Measurements from ENCODE around the gene HOXD11. TPM values are rescaled to one million over a fixed set of nuclear protein-coding genes. Genes with fewer than 3 reads are reported as not detected.

Gene HOXD11
- total and polyA plus RNA-seq, 2 of the 13 experiments (the other 11 are each of a cell fraction or from before 2014, with no cell fraction given) = not detected

GRCh38 chr2:176135035-176135440, 28.0 kb downstream of the HOXD11 start:
- BruUV-seq (replicated peaks) = no TSS peak
- Histone ChIP-seq H3K9ac (ENCODE audit: insufficient read depth, low read depth, low read length) (no peak overlapping the region), H3K4me1 (ENCODE audit: insufficient read depth, low read length) (0 out of 2 replicates have a peak, but pooled peaks cover 4% of the 10 kb centered on the region), H3K27ac (ENCODE audit: extremely low read length, insufficient read depth, low read length) (no peak overlapping the region), H2AFZ (ENCODE audit: low read length) (no peak overlapping the region), H3K4me2 (ENCODE audit: low read depth, low read length) (no peak overlapping the region), H3K27me3 (ENCODE audit: control insufficient read depth in 1 of 2, insufficient read depth in 2 of 2, low read length in 2 of 2) (peaks cover 9 to 90% of the 10 kb centered on the region in 2 experiments; a peak in 4 of 5 replicates), H4K20me1 (ENCODE audit: insufficient read depth, low read length) (no peaks in the 10 kb centered on the region), H3K4me3 (replicated peaks in 1 of 3; ENCODE audit: insufficient read depth in 1 of 3, low read depth in 2 of 3, low read length in 3 of 3) (no peak overlapping the region), H3K79me2 (ENCODE audit: insufficient read depth, low read length) (no peaks in the 10 kb centered on the region), H3K36me3 (replicated peaks in 1 of 2; ENCODE audit: control insufficient read depth in 1 of 2, insufficient read depth in 2 of 2, low read length in 2 of 2) (no peaks in the 10 kb centered on the region), H3K9me3 (ENCODE audit: low read length) (no peaks in the 10 kb centered on the region)
- DNase-seq (ENCODE audit: low spot score) (peak; percentile 23), ATAC-seq (peak; percentile 45), FAIRE-seq (no peak)
- CTCF ChIA-PET (ENCODE audit: low intra/inter-chr PET ratio, low total read pairs) = no interaction called here
- POLR2A ChIA-PET = no interaction called here
- in situ Hi-C loops (cut with HindIII; ENCODE audit: extremely low pct_ligation_motif_present, low pct_unique_long_range_greater_than_20kb) = no loop called here
- no peak for TF ChIP-seq IKZF1 (IDR thresholded peaks at IDR 0.05)
- peak; percentile 66 for TF ChIP-seq STAG1 (CRISPR knock-in tag; IDR thresholded peaks at IDR 0.05)
- TF ChIP-seq SIN3A (IDR thresholded peaks at IDR 0.05; ENCODE audit: borderline replicate concordance, low read depth, low read length) = no peak
- no peak for TF ChIP-seq ZNF839 (CRISPR knock-in tag; IDR thresholded peaks at IDR 0.05; ENCODE audit: borderline replicate concordance)
- TF ChIP-seq SMAD3 (CRISPR knock-in tag; IDR thresholded peaks at IDR 0.05) = no peak
- TF ChIP-seq ZNF232 (CRISPR knock-in tag; IDR thresholded peaks at IDR 0.05; ENCODE audit: borderline replicate concordance) = no peak
- peak; percentile 16; the same call in 1 of the 2 replicates for TF ChIP-seq RAD21 (CRISPR knock-in tag; IDR thresholded peaks at IDR 0.05)
- TF ChIP-seq E2F5 (CRISPR knock-in tag; conservative IDR thresholded peaks at IDR 0.05) = no peak
- no peak for TF ChIP-seq FOSL1 (CRISPR knock-in tag; IDR thresholded peaks at IDR 0.05; ENCODE audit: borderline replicate concordance)
- TF ChIP-seq ZNF253 (CRISPR knock-in tag; IDR thresholded peaks at IDR 0.05; ENCODE audit: borderline replicate concordance) = no peak
- TF ChIP-seq CTCF (CRISPR knock-in tag; IDR thresholded peaks at IDR 0.05) = peak; percentile 31; the same call in 1 of the 2 replicates
- TF ChIP-seq REXO4 (CRISPR knock-in tag; IDR thresholded peaks at IDR 0.05; ENCODE audit: borderline replicate concordance) = no peak
- TF ChIP-seq ZBTB7B (CRISPR knock-in tag; IDR thresholded peaks at IDR 0.05) = no peak
- TF ChIP-seq ZNF615 (CRISPR knock-in tag; IDR thresholded peaks at IDR 0.05; ENCODE audit: borderline replicate concordance) = no peak
- TF ChIP-seq ZBTB2 (CRISPR knock-in tag; IDR thresholded peaks at IDR 0.05; ENCODE audit: low read depth) = no peak
- intact Hi-C loops (cut with micrococcal nuclease; ENCODE audit: unreplicated experiment) = no loop called here
